GM21717 (cell line): ENCODE measurements around the gene ABHD2.
"Not testable (repeated sequence)": the region's sequence is repeated elsewhere in the genome, so short reads cannot be mapped to it uniquely, and the experiment has no call there.

Source experiments
- ATAC-seq: cut with Tn5 transposase; IDR thresholded peaks from one replicate; pipeline ENCODE4 v1.9.1; 2021; ENCODE audit warnings: mild to moderate bottlenecking, moderate library complexity; ENCODE audit not compliant: unreplicated experiment

Gene ABHD2

GRCh38 chr15:89136818-89137772, 48.8 kb downstream of the ABHD2 start:
- no peak for ATAC-seq

- ATAC-seq = no peak
Measured at GRCh38 chr15:89137926-89138325, 49.7 kb downstream of the ABHD2 start.

GRCh38 chr15:89138999-89139612, 50.9 kb downstream of the ABHD2 start:
- no peak for ATAC-seq

- no peak for ATAC-seq
Measured at GRCh38 chr15:89139613-89140499, 51.6 kb downstream of the ABHD2 start.

GRCh38 chr15:89140595-89140994, 52.3 kb downstream of the ABHD2 start:
- ATAC-seq = no peak

GRCh38 chr15:89141159-89141558, 52.9 kb downstream of the ABHD2 start:
- not testable (repeated sequence) for ATAC-seq

- no peak for ATAC-seq
Measured at GRCh38 chr15:89141885-89142284, 53.6 kb downstream of the ABHD2 start.

GRCh38 chr15:89142423-89142822, 54.2 kb downstream of the ABHD2 start:
- no peak for ATAC-seq

GRCh38 chr15:89143503-89144162, 55.4 kb downstream of the ABHD2 start:
- ATAC-seq = no peak

GRCh38 chr15:89144491-89144890, 56.2 kb downstream of the ABHD2 start:
- no peak for ATAC-seq

- ATAC-seq = no peak
Measured at GRCh38 chr15:89146366-89146765, 58.1 kb downstream of the ABHD2 start.

- no peak for ATAC-seq
Measured at GRCh38 chr15:89148126-89148525, 59.9 kb downstream of the ABHD2 start.

GRCh38 chr15:89149501-89150101, 61.3 kb downstream of the ABHD2 start:
- ATAC-seq = no peak

- ATAC-seq = no peak
Measured at GRCh38 chr15:89150287-89150686, 62.0 kb downstream of the ABHD2 start.

GRCh38 chr15:89150762-89151664, 62.8 kb downstream of the ABHD2 start:
- no peak for ATAC-seq

GRCh38 chr15:89155122-89155521, 66.9 kb downstream of the ABHD2 start:
- no peak for ATAC-seq

- no peak for ATAC-seq
Measured at GRCh38 chr15:89155656-89156055, 67.4 kb downstream of the ABHD2 start.

- ATAC-seq = no peak
Measured at GRCh38 chr15:89157061-89157460, 68.8 kb downstream of the ABHD2 start.

GRCh38 chr15:89157918-89158564, 69.8 kb downstream of the ABHD2 start:
- ATAC-seq = no peak
